NK-92 treated with Interleukin-12 subunit alpha and Interleukin-12 subunit beta, amount 100 ng/mL, for 24 hours (cell line): ENCODE results near the gene LIME1.

Experiments used
- DNase-seq: peaks from one replicate; lab custom pipeline; 2025; lab: John Stamatoyannopoulos, UW

The LIME1 gene

GRCh38 chr20:63750807-63751470 lies 14.5 kb downstream of the LIME1 start:
- no peak for DNase-seq

GRCh38 chr20:63751471-63752271 lies 15.2 kb downstream of the LIME1 start:
- no peak for DNase-seq

GRCh38 chr20:63752411-63753101 lies 16.1 kb downstream of the LIME1 start:
- DNase-seq: no peak

GRCh38 chr20:63753381-63753780 lies 16.9 kb downstream of the LIME1 start:
- DNase-seq: no peak

GRCh38 chr20:63754008-63754407 lies 17.5 kb downstream of the LIME1 start:
- no peak for DNase-seq

GRCh38 chr20:63755933-63756647 lies 19.6 kb downstream of the LIME1 start:
- DNase-seq: no peak

- no peak for DNase-seq
Measured at GRCh38 chr20:63756648-63756991, 20.2 kb downstream of the LIME1 start.

GRCh38 chr20:63758152-63758551 lies 21.7 kb downstream of the LIME1 start:
- DNase-seq: no peak

GRCh38 chr20:63759377-63759901 lies 23.0 kb downstream of the LIME1 start:
- no peak for DNase-seq

GRCh38 chr20:63765082-63765873 lies 28.8 kb downstream of the LIME1 start:
- no peak for DNase-seq

GRCh38 chr20:63765902-63766301 lies 29.4 kb downstream of the LIME1 start:
- DNase-seq: no peak

GRCh38 chr20:63766695-63767426 lies 30.4 kb downstream of the LIME1 start:
- DNase-seq: no peak

- DNase-seq: no peak
Measured at GRCh38 chr20:63767456-63767855, 31.0 kb downstream of the LIME1 start.

GRCh38 chr20:63767886-63768285 lies 31.4 kb downstream of the LIME1 start:
- no peak for DNase-seq

GRCh38 chr20:63768591-63769515 lies 32.4 kb downstream of the LIME1 start:
- no peak for DNase-seq

GRCh38 chr20:63769891-63770474 lies 33.5 kb downstream of the LIME1 start:
- no peak for DNase-seq

GRCh38 chr20:63771046-63771707 lies 34.7 kb downstream of the LIME1 start:
- no peak for DNase-seq

- DNase-seq: no peak
Measured at GRCh38 chr20:63772781-63773518, 36.5 kb downstream of the LIME1 start.
